NCI-H446 treated with DMSO at 0.1 percent for 48 hours (cell line): ENCODE data around the gene STAP1.

Experiments
- DNase-seq: peaks from one replicate; lab custom pipeline; 2025; lab: John Stamatoyannopoulos, UW

STAP1 gene

DNA sequence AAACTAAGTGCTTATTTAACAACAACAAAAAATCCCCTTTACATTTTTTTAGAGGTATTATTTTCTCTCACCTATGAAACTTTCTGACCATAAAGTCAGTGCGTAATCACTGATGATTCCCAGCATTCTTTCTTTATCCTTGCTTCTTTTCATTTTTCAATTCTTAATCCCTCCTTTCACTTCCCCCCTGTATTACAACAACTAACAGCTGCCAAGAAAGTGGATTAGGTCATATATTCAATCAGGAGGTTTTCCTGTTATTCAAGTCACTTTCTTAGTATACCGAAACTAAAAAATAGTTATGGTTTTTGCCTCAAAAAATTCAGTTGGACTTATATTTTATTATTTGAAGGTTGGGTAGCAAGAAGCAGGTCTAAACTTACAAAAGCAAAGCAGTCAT is 2.1 kb upstream of the STAP1 start:
- DNase-seq = no peak

GRCh38 chr4:67565284-67565683 is 6.8 kb downstream of the STAP1 start:
- no peak for DNase-seq

DNA sequence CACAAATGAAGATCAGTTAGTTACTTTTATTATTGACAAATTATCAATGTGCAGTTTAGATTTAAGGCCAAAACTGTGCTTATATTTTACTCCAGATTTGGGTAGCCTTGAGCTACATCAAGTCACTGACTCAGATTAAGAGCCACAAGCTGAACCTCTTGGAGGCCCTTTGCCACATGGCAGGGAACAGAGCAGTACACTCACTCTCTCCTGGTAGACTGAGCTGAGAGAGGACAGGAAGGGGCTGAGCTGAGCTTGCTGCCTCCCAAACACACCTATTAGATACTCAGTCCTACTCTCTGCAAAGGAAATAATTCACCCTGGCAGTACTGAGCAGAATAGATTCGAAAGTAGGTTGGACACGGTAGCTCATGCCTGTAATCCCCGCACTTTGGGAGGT is 7.8 kb downstream of the STAP1 start:
- DNase-seq = no peak

GRCh38 chr4:67568820-67569219 is 10.3 kb downstream of the STAP1 start:
- no peak for DNase-seq

DNA sequence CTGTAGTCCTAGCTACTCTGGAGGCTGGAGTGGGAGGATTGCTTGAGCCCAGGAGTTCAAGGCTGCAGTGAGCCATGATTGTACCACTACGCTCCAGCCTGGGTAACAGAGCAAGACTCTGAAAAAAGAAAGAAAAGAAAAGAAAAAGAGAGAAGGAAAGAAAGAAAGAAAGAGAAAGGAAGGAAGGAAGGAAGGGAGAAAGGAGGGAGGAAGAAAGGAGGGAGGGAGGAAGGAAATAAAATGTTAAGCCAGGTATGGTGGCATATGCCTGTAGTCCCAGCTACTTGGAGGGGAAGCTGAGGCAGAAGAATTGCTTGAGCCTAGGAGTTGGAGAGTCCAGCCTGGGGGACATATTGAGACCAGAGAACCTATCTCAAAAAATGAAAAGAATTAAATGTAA is 12.0 kb downstream of the STAP1 start:
- no peak for DNase-seq

GRCh38 chr4:67571975-67572374 is 13.4 kb downstream of the STAP1 start:
- DNase-seq = no peak

DNA sequence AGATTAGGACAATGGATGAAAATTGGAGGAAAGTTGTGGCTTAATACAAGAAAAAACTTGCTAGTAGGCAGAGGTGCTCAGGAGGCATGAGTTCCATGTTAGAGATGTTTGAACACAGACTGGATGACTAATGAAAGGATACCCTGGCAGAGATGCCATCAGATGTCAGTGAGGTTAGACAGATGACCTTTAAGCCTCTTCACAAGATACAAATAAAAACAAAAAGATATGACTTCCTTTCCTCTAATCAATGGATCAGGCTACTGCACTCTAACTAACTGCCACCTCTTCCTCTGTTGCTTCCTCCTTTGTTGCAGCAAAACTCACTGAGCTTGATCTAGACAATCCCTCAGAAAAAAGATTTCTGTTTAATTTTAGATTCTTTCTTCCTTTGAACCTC is 14.7 kb downstream of the STAP1 start:
- DNase-seq = no peak

DNA sequence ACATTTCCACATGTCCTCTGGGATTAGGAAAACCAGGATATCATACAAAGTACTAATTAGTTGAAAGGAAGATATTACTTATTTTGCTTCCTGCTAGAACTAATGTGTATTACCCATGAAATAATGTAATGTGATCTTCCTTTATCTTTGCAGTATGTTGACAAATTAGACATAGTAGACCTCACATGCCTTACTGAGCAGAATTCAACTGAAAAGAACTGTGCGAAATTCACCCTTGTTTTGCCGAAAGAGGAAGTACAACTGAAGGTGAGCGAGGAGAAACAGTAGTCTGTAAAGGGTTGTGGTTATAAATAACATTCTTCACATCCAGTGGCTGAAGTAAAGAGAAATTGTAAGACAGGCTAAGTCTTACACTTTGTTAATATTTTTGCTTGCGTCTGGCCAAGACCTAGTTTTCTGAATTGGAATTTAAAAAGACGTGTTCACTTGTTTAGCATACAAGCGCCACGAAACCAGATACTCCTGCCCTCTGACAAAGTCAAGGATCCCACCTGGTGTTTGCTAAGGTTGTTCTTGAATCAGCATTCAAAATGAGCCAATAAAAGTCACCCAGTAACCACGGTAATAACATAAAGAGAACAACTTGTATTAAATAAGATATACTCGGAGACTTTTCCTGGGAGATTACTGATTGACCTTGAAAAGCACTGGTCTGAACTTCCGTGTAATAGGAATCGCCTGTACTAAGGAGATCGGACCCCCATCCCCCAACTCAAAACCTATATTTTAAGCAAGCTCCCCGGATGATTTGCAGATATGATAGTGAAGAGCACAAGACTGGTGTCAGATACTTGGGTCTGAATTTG is 16.9 kb downstream of the STAP1 start:
- no peak for DNase-seq

DNA sequence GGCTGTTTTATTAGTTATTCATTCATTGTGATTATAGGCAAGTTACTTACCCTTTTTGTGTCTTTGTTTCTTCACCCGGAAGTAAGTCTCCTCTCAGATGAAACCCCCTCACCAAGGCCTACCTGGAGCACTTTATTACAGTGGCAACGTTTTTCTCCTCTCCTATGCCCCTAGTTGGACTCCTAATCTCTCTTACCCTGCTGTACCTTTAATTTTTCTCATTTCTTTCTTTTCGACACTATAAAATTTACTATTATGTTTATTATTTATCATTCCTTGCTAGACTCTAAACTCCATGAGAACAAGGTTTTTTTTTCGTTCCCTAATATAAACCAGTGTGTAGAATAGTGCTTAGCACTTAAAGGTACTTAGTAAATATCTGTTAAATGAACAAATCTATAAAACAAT is 17.5 kb downstream of the STAP1 start:
- DNase-seq = no peak

DNA sequence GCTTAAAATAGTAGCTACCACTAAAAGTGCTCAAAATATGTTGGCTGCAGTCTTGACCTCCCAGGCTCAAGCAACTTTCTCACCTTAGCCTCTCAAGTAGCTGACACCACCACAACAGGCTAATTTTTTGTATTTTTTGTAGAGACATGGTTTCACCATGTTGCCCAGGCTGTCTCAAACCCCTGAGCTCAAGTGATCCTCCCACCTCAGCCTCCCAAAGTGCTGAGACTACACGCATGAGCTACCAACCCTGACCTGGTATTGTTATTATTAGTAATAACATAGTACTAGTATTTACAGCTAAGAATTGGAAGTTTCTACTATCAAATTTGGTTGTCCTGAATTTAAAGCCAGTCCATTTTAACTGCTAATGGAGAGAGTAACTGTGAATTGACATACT is 18.0 kb downstream of the STAP1 start:
- no peak for DNase-seq

DNA sequence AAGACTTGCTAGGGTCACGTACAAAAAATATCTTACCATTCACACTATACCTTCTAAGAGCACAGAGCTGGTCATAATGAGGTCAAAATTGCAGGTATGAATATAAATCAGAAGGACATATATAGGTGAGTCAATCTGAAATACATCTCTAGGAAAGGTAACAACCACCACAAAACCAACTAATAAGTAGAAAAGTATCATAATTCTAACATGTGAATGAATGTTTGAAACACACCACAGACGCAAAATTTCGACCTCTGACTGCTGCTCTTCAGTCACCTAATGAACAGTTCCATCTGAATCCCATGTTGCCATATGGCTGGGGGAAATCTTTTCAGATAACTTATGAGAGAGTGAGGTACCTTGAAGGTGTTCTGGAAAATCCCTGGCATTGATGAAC is 22.1 kb downstream of the STAP1 start:
- DNase-seq = no peak

- no peak for DNase-seq
Observed at GRCh38 chr4:67581208-67581857, 22.8 kb downstream of the STAP1 start.

- no peak for DNase-seq
Observed at GRCh38 chr4:67581913-67582312, 23.4 kb downstream of the STAP1 start.

GRCh38 chr4:67584496-67584895 is 26.0 kb downstream of the STAP1 start:
- DNase-seq = no peak

- no peak for DNase-seq
Observed at GRCh38 chr4:67587156-67587555, 28.6 kb downstream of the STAP1 start.

DNA sequence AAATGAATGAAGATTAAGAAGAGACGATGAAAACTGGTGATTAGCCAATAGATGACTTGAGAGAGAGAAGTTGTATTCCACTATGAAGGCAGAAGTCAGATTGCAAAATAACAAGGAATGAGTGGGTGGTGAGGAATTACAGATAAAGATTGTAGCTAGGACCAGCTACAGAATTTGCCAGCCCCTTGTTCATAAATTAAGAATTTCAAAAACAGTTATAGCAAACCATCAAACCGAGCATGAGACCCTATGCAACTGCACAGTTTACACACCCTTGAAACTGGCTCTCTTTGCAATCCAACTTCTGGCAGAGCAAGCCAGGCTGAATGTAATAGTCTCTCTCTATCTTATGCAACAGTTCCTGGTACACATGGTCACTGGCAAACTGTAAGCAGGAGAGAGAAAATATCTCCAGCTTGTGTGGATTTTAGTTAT is 35.2 kb downstream of the STAP1 start:
- DNase-seq = no peak

DNA sequence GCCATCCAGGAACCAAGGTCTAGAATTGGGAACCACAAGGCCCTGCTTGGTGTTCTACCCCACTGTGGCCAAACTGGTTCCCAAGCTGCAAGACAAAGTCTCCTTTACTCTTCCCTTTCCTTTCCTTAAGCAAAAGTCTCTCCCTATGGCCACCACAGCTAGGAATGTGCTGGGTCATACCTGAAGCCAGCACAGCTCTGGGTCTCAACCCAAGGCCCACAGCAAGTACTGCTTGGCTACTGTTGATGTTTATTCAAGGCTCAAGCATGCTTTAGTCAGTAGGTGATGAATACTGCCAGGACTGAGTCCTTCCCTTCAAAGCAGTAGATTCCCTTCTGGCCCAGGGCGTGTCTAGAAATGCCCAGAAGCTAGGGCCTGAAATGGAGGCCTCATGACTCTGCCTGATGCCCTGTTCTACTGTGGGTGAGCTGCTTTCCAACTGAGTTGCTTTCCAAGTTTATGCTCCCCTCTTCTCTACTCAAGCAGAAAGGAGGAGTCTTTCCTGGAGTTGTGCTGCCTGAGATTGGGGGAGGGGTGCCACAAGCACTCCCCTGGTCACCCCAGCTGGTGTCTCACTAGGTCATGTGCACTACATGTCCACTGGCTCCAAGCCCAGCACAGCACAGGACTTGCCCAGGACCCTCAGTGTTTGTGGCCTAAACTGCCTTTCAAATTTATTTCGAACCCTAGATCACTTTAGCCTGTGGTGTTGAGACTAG is 44.9 kb downstream of the STAP1 start:
- DNase-seq = no peak

GRCh38 chr4:67604029-67604381 is 45.5 kb downstream of the STAP1 start:
- no peak for DNase-seq

DNA sequence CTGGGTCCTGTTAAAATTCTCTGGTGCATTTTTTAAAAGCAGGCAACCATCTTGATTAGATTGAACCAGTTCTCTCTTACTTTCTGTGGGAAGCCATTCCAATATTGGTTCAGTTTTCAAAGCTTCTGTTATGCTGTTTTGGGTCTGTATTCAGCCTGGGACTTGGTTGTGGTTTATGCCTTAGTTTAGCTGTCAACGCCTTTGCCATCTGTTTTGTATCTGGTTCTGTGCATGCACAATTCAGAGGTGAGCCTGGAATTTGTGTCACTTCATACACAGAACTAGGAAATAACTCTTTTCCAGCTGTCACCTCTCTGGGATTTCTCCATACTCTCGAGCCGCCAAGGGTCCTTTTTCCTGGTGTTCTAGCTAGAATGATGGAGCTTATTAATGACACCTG is 46.2 kb downstream of the STAP1 start:
- no peak for DNase-seq

DNA sequence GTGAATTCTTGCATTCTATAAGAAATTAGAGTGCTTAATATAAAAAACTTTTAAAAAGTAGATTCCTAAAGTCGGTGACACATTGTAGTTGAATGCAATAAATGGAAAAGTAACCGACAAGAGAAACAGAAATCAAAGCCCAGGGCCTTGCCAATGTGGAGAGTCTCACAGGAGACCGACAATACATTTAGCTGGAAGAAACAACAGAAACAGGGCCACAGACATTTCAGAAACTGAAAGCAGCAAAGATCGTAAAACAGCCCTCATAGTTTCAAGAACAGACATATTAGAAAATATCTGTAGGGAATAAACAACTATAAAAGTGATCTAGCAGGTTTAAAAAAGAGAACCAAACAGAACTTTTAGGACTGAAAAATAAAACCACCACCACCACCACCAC is 49.5 kb downstream of the STAP1 start:
- no peak for DNase-seq

GRCh38 chr4:67614186-67614585 is 55.7 kb downstream of the STAP1 start:
- no peak for DNase-seq

- no peak for DNase-seq
Observed at GRCh38 chr4:67615119-67615518, 56.6 kb downstream of the STAP1 start.

DNA sequence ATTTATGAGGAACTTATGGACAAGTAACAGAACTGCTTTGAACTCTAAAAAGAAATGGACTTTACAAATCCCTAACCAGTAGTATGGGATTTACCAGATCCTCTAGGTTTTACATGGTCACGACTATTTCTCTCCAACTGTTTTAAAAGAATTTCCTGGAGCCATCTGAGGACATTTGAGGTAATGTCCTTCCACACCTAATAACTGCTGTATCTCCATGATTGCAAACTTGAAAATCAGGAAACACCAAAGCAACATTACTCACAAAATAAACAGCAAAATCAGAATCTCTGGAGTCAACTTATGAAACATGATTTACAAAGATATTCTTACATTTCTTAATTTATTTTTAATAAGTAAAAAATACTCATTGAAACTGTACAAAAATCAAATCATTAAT is 58.0 kb downstream of the STAP1 start:
- no peak for DNase-seq
